ENCODE data around the gene OR6C6.

GRCh38 chr12:55336002-55336401 is 39.6 kb upstream of the OR6C6 start:
- no peak for TF ChIP-seq CTCF (IDR thresholded peaks at IDR 0.05; ENCODE audit: low read depth, low read length, missing input control)
- TF ChIP-seq, protein P1, sequence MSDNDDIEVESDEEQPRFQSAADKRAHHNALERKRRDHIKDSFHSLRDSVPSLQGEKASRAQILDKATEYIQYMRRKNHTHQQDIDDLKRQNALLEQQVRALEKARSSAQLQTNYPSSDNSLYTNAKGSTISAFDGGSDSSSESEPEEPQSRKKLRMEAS (IDR thresholded peaks at IDR 0.05) = no peak
- TF ChIP-seq YY1 (IDR thresholded peaks at IDR 0.05) = no peak
